ENCODE data around the gene KRTCAP2. TPM values are rescaled to one million over a fixed set of nuclear protein-coding genes. Genes with fewer than 3 reads are reported as not detected.

The KRTCAP2 gene
- total RNA-seq, 1 donor from 2014 or later, result 201 TPM

- peak; percentile 7 for TF ChIP-seq CTCF (IDR thresholded peaks at IDR 0.05)
- Mint-ChIP-seq H3K4me1 (ENCODE audit: unreplicated experiment) (peaks cover 69% of the 10 kb centered on the region), H3K4me3 (ENCODE audit: unreplicated experiment) (peak overlapping the region; percentile 73), H3K36me3 (ENCODE audit: unreplicated experiment) (peaks cover 1% of the 10 kb centered on the region), H3K9me3 (ENCODE audit: unreplicated experiment) (no peaks in the 10 kb centered on the region), H3K27ac (ENCODE audit: unreplicated experiment) (peak overlapping the region; percentile 92), H3K27me3 (ENCODE audit: unreplicated experiment) (no peaks in the 10 kb centered on the region)
- DNase-seq (ENCODE audit: extremely low spot score, unreplicated experiment), result no peak
These were observed 46.5 kb downstream of the KRTCAP2 start for GRCh38 chr1:155126556-155127104.

- Mint-ChIP-seq H3K4me1 (ENCODE audit: unreplicated experiment) (peaks cover 69% of the 10 kb centered on the region), H3K36me3 (ENCODE audit: unreplicated experiment) (no peaks in the 10 kb centered on the region), H3K9me3 (ENCODE audit: unreplicated experiment) (no peaks in the 10 kb centered on the region), H3K27me3 (ENCODE audit: unreplicated experiment) (peaks cover 3% of the 10 kb centered on the region), H3K4me3 (ENCODE audit: unreplicated experiment) (peak overlapping the region; percentile 73), H3K27ac (ENCODE audit: unreplicated experiment) (peak overlapping the region; percentile 92)
- DNase-seq (ENCODE audit: extremely low spot score, unreplicated experiment), result no peak
- no peak for TF ChIP-seq CTCF (IDR thresholded peaks at IDR 0.05)
These were observed 47.1 kb downstream of the KRTCAP2 start for GRCh38 chr1:155125946-155126555.

- no peak for TF ChIP-seq CTCF (IDR thresholded peaks at IDR 0.05)
- Mint-ChIP-seq H3K27me3 (ENCODE audit: unreplicated experiment) (peaks cover 5% of the 10 kb centered on the region), H3K4me1 (ENCODE audit: unreplicated experiment) (peaks cover 63% of the 10 kb centered on the region), H3K9me3 (ENCODE audit: unreplicated experiment) (no peaks in the 10 kb centered on the region), H3K36me3 (ENCODE audit: unreplicated experiment) (no peaks in the 10 kb centered on the region), H3K27ac (ENCODE audit: unreplicated experiment) (peak overlapping the region; percentile 76), H3K4me3 (ENCODE audit: unreplicated experiment) (peak overlapping the region; percentile 52)
- no peak for DNase-seq (ENCODE audit: extremely low spot score, unreplicated experiment)
These were observed 47.6 kb downstream of the KRTCAP2 start for GRCh38 chr1:155125511-155125945.

GRCh38 chr1:155124503-155125463 is 48.3 kb downstream of the KRTCAP2 start:
- no peak for TF ChIP-seq CTCF (IDR thresholded peaks at IDR 0.05)
- Mint-ChIP-seq H3K9me3 (ENCODE audit: unreplicated experiment) (no peaks in the 10 kb centered on the region), H3K4me3 (ENCODE audit: unreplicated experiment) (no peak overlapping the region), H3K36me3 (ENCODE audit: unreplicated experiment) (no peaks in the 10 kb centered on the region), H3K4me1 (ENCODE audit: unreplicated experiment) (peaks cover 57% of the 10 kb centered on the region), H3K27ac (ENCODE audit: unreplicated experiment) (peak overlapping the region; percentile 76), H3K27me3 (ENCODE audit: unreplicated experiment) (peaks cover 9% of the 10 kb centered on the region)
- DNase-seq (ENCODE audit: extremely low spot score, unreplicated experiment), result no peak

GRCh38 chr1:155123801-155124200 is 49.3 kb downstream of the KRTCAP2 start:
- H3K27ac Mint-ChIP-seq (ENCODE audit: unreplicated experiment), result peak overlapping the region; percentile 76
- no peaks in the 10 kb centered on the region for H3K9me3 Mint-ChIP-seq (ENCODE audit: unreplicated experiment)
- H3K36me3 Mint-ChIP-seq (ENCODE audit: unreplicated experiment), result no peaks in the 10 kb centered on the region
- no peak for DNase-seq (ENCODE audit: extremely low spot score, unreplicated experiment)
- peaks cover 10% of the 10 kb centered on the region for H3K27me3 Mint-ChIP-seq (ENCODE audit: unreplicated experiment)
- no peak overlapping the region for H3K4me3 Mint-ChIP-seq (ENCODE audit: unreplicated experiment)
- peaks cover 47% of the 10 kb centered on the region for H3K4me1 Mint-ChIP-seq (ENCODE audit: unreplicated experiment)
- no peak for TF ChIP-seq CTCF (IDR thresholded peaks at IDR 0.05)

All from osteocyte (in vitro differentiated cells).